ENCODE measurements around the gene PCSK7.
"Not testable (repeated sequence)": the region's sequence is repeated elsewhere in the genome, so short reads cannot be mapped to it uniquely, and the experiment has no call there.

PCSK7 gene

GRCh38 chr11:117212697-117213355, 19.0 kb downstream of the PCSK7 start:
- no peak for DNase-seq

GRCh38 chr11:117210620-117211019, 21.3 kb downstream of the PCSK7 start:
- no peak for DNase-seq

- not testable (repeated sequence) for DNase-seq
Observed at GRCh38 chr11:117209351-117210125, 22.3 kb downstream of the PCSK7 start.

GRCh38 chr11:117208710-117209109, 23.2 kb downstream of the PCSK7 start:
- not testable (repeated sequence) for DNase-seq

- DNase-seq = not testable (repeated sequence)
Observed at GRCh38 chr11:117207481-117207880, 24.4 kb downstream of the PCSK7 start.

- DNase-seq = not testable (repeated sequence)
Observed at GRCh38 chr11:117206859-117207258, 25.0 kb downstream of the PCSK7 start.

- DNase-seq = not testable (repeated sequence)
Observed at GRCh38 chr11:117206111-117206510, 25.8 kb downstream of the PCSK7 start.

- DNase-seq = no peak
Observed at GRCh38 chr11:117205211-117205818, 26.6 kb downstream of the PCSK7 start.

GRCh38 chr11:117204283-117205080, 27.4 kb downstream of the PCSK7 start:
- no peak for DNase-seq

GRCh38 chr11:117203069-117203407, 28.8 kb downstream of the PCSK7 start:
- no peak for DNase-seq

- DNase-seq = no peak
Observed at GRCh38 chr11:117202386-117203068, 29.3 kb downstream of the PCSK7 start.

GRCh38 chr11:117201658-117202305, 30.1 kb downstream of the PCSK7 start:
- DNase-seq = no peak

- no peak for DNase-seq
Observed at GRCh38 chr11:117200813-117201657, 30.8 kb downstream of the PCSK7 start.

GRCh38 chr11:117199916-117200812, 31.7 kb downstream of the PCSK7 start:
- no peak for DNase-seq

GRCh38 chr11:117199053-117199915, 32.6 kb downstream of the PCSK7 start, which contains the start of gene TAGLN:
TAGLN (plus strand) TSS chr11:117199370; CDS start chr11:117203014, 3,644 bp downstream.
- DNase-seq = peak; percentile 70

- no peak for DNase-seq
Observed at GRCh38 chr11:117198613-117199012, 33.3 kb downstream of the PCSK7 start.

GRCh38 chr11:117197516-117198456, 34.1 kb downstream of the PCSK7 start:
- DNase-seq = no peak

GRCh38 chr11:117197006-117197405, 34.9 kb downstream of the PCSK7 start:
- no peak for DNase-seq

Data from eye (tissue), 1 donor.